HUES6 (cell line): Measurements from ENCODE around the gene NFATC1.

Experiments used
- H3K27ac ChIP-seq: 2 replicates; pipeline ENCODE4 v1.7.0; 2013; ENCODE audit warnings: low read depth, mild to moderate bottlenecking, low read length, inconsistent platforms
- H3K27me3 ChIP-seq: 2 replicates; pipeline ENCODE4 v1.6.1; 2013; ENCODE audit warnings: low read length; ENCODE audit not compliant: control insufficient read depth, insufficient read depth
- H3K36me3 ChIP-seq: 2 replicates; pipeline ENCODE4 v1.6.1; 2013; ENCODE audit warnings: low read length; ENCODE audit not compliant: control insufficient read depth, insufficient read depth
- H3K4me1 ChIP-seq: 2 replicates; pipeline ENCODE4 v1.6.1; 2013; ENCODE audit warnings: low read length; ENCODE audit not compliant: control insufficient read depth, insufficient read depth
- H3K4me3 ChIP-seq: 2 replicates; pipeline ENCODE4 v1.5.1; 2013; ENCODE audit warnings: low read depth, low read length
- H3K9ac ChIP-seq: one replicate; pipeline ENCODE4 v1.6.1; 2013; ENCODE audit warnings: mild to moderate bottlenecking, low read length
- H3K9me3 ChIP-seq: 2 replicates; pipeline ENCODE4 v1.6.1; 2013; ENCODE audit warnings: low read depth, low read length; ENCODE audit not compliant: control insufficient read depth, insufficient read depth

NFATC1 gene

DNA sequence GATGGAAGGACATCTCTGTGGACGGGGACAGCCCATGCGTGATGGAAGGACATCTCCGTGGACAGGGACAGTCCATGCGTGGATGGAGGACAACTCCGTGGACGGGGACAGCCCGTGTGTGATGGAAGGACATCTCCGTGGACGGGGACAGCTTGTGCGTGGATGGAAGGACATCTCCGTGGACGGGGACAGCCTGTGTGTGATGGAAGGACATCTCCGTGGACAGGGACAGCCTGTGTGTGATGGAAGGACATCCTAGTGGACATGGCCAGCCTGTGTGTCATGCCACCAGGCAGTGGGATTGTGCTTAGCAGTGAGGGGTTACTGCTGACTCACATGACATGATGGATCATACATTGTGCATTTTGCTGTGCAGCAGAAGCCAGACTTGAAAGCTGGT, 30.0 kb upstream of the NFATC1 start:
- no peak overlapping the region for H3K27ac ChIP-seq
- no peaks in the 10 kb centered on the region for H3K27me3 ChIP-seq
- no peaks in the 10 kb centered on the region for H3K9me3 ChIP-seq
- H3K36me3 ChIP-seq: peaks cover 24% of the 10 kb centered on the region
- no peak overlapping the region for H3K4me3 ChIP-seq
- no peak overlapping the region for H3K9ac ChIP-seq
- H3K4me1 ChIP-seq: peaks cover 8% of the 10 kb centered on the region; the same call in 1 of the 2 replicates

DNA sequence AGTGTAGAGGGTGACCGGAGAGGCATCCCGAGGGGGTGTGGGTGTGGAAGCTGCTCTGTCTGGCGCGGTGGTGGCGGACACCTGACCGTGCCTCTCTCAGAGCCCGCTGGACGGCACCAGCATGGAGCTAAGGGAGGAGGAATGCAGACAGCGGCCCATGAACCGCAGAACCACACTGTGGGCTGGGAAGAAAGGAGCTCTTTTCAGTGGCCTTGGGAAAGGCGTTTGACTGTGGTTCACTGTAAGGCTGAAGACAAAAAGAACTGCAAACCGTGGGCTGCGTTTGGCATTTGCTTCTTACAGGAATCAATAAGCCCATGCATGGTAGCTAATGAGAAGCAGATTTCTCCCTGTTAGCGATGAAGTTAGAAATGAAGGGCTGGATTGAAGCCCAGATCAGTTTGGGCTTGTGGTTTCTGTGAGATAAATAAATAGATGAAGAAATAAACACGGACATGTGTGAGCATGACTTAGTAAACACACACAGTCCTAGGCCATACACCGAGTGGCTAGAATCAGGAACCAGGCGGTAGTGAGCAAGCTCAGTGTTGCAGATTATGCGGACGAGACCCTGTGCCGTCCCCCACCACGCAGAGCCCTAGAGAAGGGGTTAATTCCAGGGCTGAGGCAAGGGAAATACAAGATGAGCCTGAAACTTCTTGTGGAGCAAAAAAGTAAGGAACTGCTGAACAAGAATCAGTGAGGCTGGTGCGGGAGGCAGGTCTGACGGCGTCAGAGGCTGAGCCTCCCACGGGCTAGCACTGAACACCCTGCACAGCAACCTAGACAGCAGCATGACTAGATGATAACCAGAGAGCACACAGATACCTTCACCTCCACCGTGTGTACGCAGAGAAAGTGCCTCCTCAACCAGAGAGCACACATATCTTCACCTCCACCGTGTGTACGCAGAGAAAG, 29.3 kb upstream of the NFATC1 start:
- Histone ChIP-seq H3K9ac (no peak overlapping the region), H3K4me3 (no peak overlapping the region), H3K27me3 (no peaks in the 10 kb centered on the region), H3K9me3 (no peaks in the 10 kb centered on the region), H3K27ac (no peak overlapping the region), H3K4me1 (peaks cover 8% of the 10 kb centered on the region; the same call in 1 of the 2 replicates), H3K36me3 (peaks cover 18% of the 10 kb centered on the region)

DNA sequence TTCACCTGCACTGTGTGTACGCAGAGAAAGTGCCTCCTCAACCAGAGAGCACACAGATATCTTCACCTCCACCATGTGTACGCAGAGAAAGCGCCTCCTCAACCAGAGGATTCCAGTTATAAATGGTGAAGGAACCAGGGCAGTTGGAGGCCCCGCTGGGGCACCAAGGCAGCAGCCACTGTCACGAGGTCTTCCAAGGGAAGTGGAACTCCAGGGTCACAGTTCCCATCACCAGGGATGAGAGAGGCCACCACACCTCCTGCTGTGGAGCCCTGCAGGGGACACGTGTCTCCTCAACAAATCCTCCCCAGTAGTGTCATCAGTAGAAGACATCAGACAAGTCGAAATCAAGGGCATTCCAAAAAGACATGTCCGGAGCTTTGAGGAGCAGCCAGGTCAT, 28.2 kb upstream of the NFATC1 start:
- Histone ChIP-seq H3K4me3 (no peak overlapping the region), H3K4me1 (peaks cover under 1% of the 10 kb centered on the region; the same call in 1 of the 2 replicates), H3K27me3 (no peaks in the 10 kb centered on the region), H3K9me3 (no peaks in the 10 kb centered on the region), H3K27ac (no peak overlapping the region), H3K9ac (no peak overlapping the region), H3K36me3 (peaks cover 10% of the 10 kb centered on the region)

DNA sequence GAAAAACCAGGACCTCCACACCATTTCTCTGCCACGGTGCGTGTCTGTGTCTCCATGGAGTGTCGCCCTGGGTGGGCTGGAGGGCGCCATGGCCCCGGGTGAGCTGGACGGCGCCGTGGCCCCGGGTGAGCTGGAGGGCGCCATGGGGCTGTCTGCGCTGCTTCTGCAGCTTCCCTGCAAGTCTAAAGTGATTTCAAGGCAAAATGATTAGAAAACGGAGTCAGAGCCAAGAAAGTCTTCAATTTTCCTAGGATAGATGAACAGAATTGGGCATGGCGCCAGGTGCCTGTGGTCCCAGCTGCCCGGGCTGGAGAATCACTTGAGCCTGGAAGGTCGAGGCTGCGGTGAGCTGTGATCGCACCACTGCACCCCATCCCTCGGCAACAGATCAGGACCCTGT, 27.7 kb upstream of the NFATC1 start:
- Histone ChIP-seq H3K9me3 (no peaks in the 10 kb centered on the region), H3K27me3 (no peaks in the 10 kb centered on the region), H3K4me3 (no peak overlapping the region), H3K36me3 (peaks cover 10% of the 10 kb centered on the region), H3K9ac (no peak overlapping the region), H3K27ac (no peak overlapping the region), H3K4me1 (no peaks in the 10 kb centered on the region)

DNA sequence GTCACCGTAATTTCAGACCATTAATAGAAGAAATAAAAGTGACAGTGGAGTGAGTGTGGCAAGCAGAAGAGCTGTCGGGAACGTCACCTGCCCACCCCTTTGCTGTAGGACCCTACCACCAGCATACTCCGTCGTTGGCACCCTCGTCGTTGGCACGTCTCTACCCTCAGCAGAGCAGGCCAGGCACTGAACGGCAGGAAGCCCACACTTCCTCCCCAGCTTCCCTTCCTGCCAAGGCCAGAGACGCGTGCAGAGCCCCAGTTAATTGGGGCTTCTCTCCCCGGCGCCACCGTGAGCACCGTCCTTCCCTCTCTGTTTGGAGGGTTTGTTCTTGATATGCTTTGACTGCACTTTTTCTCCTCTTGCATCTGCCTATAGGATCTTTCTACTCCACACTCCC, 27.0 kb upstream of the NFATC1 start:
- Histone ChIP-seq H3K9ac (no peak overlapping the region), H3K9me3 (no peaks in the 10 kb centered on the region), H3K27ac (no peak overlapping the region), H3K36me3 (peaks cover 5% of the 10 kb centered on the region), H3K27me3 (no peaks in the 10 kb centered on the region), H3K4me3 (no peak overlapping the region), H3K4me1 (no peaks in the 10 kb centered on the region)

DNA sequence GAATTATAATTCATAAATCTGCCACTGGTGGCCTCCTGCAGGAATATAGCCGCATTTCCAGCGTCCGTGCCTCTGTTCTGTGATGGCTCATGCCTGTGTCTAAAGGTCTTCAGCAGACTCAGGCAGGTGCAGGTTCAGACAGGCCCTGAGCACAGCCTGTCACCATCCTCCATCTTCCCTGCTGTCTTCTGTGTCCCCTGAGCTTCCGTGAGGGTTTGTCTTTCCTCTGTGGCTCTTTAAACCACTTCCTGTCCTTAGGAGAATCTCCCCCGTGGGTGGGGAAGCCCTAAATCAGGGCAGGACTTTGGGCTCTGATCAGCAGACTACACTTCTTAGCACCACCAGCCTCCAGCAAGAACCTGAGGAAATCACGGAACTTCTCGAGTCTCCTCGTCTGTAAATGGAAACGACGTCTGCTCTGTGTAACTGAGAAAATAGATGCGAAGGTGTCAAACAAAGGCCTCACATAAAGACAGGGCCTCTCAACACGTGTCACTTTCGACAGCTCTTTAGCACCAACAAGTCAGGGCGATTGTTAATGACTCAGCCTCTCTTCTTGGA, 24.1 kb upstream of the NFATC1 start:
- Histone ChIP-seq H3K4me1 (no peaks in the 10 kb centered on the region), H3K27ac (no peak overlapping the region), H3K4me3 (no peak overlapping the region), H3K9ac (peak overlapping the region; percentile 19), H3K27me3 (no peaks in the 10 kb centered on the region), H3K36me3 (no peaks in the 10 kb centered on the region), H3K9me3 (no peaks in the 10 kb centered on the region)

DNA sequence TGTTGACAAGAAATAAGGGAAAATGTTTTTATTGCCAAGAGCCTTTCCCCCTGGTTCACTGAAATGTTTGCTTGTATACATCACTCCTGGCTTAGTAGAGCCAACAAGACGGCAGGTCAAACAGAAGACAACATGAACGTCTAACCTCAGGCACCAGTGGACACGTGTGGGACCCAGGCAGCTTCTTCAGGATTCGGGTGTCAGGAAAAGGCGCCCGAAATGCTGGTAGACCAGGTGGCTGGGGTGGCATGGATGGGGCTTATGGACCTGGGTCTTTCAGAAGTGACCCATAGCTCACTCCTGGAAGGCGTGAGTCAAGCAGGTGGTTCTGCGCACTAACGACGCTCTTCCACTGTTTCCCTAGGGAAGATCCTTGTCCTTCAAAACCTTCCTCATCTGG, 23.3 kb upstream of the NFATC1 start:
- peaks cover 3% of the 10 kb centered on the region; the same call in 1 of the 2 replicates for H3K36me3 ChIP-seq
- H3K27me3 ChIP-seq: no peaks in the 10 kb centered on the region
- no peaks in the 10 kb centered on the region for H3K9me3 ChIP-seq
- no peak overlapping the region for H3K4me3 ChIP-seq
- H3K27ac ChIP-seq: no peak overlapping the region
- no peak overlapping the region for H3K9ac ChIP-seq
- no peaks in the 10 kb centered on the region for H3K4me1 ChIP-seq

DNA sequence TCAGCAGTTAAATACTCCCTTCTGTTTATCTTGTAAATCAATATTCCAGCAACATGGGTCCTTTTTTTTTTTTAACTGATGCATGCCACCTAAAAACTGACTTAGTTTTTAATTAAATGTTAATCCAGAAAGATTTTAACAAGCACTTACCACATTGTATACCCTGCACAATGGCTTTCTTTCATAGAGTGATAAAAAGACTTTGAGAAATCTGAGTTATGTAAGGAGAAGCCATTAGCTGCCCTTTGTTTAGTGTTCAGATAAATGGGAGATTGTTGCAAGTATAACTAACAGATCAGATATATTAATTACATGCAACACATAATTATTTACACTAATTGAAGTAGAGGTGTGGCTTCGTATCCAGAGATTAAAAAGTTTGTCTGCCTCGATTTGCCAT, 22.7 kb upstream of the NFATC1 start:
- Histone ChIP-seq H3K27me3 (no peaks in the 10 kb centered on the region), H3K4me1 (no peaks in the 10 kb centered on the region), H3K36me3 (peaks cover 5% of the 10 kb centered on the region; the same call in 1 of the 2 replicates), H3K27ac (no peak overlapping the region), H3K9ac (no peak overlapping the region), H3K9me3 (no peaks in the 10 kb centered on the region), H3K4me3 (no peak overlapping the region)

DNA sequence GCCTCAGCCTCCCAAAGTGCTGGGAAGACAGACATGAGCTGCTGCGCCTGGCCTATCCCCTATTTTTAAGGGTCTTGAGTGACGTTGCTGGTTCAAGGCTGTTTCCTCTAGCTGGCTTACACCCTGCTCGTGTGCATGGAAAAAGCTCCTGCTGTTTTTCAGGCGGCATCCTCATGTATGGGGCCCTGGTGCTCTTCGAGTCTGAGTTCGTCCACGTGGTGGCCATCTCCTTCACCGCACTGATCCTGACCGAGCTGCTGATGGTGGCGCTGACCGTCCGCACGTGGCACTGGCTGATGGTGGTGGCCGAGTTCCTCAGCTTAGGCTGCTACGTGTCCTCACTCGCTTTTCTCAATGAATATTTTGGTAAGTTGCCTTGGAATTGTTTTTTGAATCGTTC, 22.0 kb upstream of the NFATC1 start:
- H3K4me1 ChIP-seq: 0 out of 2 replicates have a peak, but pooled peaks cover 1% of the 10 kb centered on the region
- H3K36me3 ChIP-seq: peaks cover 5% of the 10 kb centered on the region; the same call in 1 of the 2 replicates
- H3K27me3 ChIP-seq: no peaks in the 10 kb centered on the region
- H3K9ac ChIP-seq: no peak overlapping the region
- H3K4me3 ChIP-seq: no peak overlapping the region
- H3K9me3 ChIP-seq: no peaks in the 10 kb centered on the region
- no peak overlapping the region for H3K27ac ChIP-seq

DNA sequence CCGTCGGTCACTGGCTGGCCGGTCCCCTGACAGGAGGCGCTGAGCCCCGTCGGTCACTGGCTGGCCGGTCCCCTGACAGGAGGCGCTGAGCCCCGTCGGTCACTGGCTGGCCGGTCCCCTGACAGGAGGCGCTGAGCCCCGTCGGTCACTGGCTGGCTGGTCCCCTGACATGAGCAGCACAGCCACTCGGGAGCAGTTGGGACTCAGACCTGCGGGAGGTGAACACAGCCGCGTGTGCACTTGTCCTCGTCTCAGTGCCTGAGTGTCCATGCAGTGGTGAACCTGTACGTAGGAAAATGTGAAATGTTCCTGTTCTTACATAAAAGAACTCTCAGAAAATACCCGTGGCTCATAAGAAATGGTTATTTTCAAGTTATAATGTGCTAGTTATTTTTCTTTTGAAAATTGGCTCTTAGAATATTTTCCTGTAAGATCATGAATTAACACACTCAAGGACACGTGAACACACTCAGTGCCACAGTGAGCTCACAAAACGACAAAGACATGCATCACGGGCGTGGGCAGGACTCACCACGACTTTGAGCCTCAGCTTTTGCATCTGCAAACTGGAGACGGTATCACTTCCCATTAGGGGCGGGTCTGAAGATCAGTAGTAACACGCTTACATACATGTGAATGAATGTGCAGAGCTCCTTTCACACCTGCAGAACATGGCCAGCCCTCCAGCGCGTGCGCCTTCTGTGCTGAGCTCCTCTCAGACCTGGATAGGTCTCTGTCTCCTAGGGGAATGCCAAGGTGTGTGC, 21.1 kb upstream of the NFATC1 start:
- no peaks in the 10 kb centered on the region for H3K27me3 ChIP-seq
- H3K4me1 ChIP-seq: 0 out of 2 replicates have a peak, but pooled peaks cover 2% of the 10 kb centered on the region
- no peaks in the 10 kb centered on the region for H3K9me3 ChIP-seq
- H3K9ac ChIP-seq: no peak overlapping the region
- peaks cover 5% of the 10 kb centered on the region; the same call in 1 of the 2 replicates for H3K36me3 ChIP-seq
- no peak overlapping the region for H3K4me3 ChIP-seq
- H3K27ac ChIP-seq: no peak overlapping the region
